ENCODE data around the gene SERPING1. TPM values are rescaled to one million over a fixed set of nuclear protein-coding genes. Genes with fewer than 3 reads are reported as not detected.
A peak's percentile ranks its signal among the peaks of the same experiment; 100 is the strongest.

The SERPING1 gene
- total and polyA plus RNA-seq, 2 of the 13 experiments (the other 11 are each of a cell fraction or from before 2014, with no cell fraction given) = 2.0 to 10.4 TPM

GRCh38 chr11:57639321-57640067, 42.0 kb downstream of the SERPING1 start (continued):
- TF ChIP-seq, protein P1, sequence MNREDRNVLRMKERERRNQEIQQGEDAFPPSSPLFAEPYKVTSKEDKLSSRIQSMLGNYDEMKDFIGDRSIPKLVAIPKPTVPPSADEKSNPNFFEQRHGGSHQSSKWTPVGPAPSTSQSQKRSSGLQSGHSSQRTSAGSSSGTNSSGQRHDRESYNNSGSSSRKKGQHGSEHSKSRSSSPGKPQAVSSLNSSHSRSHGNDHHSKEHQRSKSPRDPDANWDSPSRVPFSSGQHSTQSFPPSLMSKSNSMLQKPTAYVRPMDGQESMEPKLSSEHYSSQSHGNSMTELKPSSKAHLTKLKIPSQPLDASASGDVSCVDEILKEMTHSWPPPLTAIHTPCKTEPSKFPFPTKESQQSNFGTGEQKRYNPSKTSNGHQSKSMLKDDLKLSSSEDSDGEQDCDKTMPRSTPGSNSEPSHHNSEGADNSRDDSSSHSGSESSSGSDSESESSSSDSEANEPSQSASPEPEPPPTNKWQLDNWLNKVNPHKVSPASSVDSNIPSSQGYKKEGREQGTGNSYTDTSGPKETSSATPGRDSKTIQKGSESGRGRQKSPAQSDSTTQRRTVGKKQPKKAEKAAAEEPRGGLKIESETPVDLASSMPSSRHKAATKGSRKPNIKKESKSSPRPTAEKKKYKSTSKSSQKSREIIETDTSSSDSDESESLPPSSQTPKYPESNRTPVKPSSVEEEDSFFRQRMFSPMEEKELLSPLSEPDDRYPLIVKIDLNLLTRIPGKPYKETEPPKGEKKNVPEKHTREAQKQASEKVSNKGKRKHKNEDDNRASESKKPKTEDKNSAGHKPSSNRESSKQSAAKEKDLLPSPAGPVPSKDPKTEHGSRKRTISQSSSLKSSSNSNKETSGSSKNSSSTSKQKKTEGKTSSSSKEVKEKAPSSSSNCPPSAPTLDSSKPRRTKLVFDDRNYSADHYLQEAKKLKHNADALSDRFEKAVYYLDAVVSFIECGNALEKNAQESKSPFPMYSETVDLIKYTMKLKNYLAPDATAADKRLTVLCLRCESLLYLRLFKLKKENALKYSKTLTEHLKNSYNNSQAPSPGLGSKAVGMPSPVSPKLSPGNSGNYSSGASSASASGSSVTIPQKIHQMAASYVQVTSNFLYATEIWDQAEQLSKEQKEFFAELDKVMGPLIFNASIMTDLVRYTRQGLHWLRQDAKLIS (CRISPR knock-in tag; IDR thresholded peaks at IDR 0.05) = no peak
- TF ChIP-seq MAFF (IDR thresholded peaks at IDR 0.05; ENCODE audit: low read depth, low read length) (no peak), RFX5 (IDR thresholded peaks at IDR 0.05; ENCODE audit: low read depth, low read length) (no peak), ZBTB7A (CRISPR knock-in tag; IDR thresholded peaks at IDR 0.05) (0 out of 2 replicates have a peak, but pooled peaks have one; percentile 26), ZXDC (CRISPR knock-in tag; IDR thresholded peaks at IDR 0.05) (no peak), CHD4 (IDR thresholded peaks at IDR 0.05; ENCODE audit: borderline replicate concordance, low read length) (no peak), MTF1 (CRISPR knock-in tag; IDR thresholded peaks at IDR 0.05) (no peak), FOXO4 (CRISPR knock-in tag; conservative IDR thresholded peaks at IDR 0.05) (no peak), SNAPC5 (CRISPR knock-in tag; IDR thresholded peaks at IDR 0.05; ENCODE audit: borderline replicate concordance) (no peak), CENPT (CRISPR knock-in tag; IDR thresholded peaks at IDR 0.05; ENCODE audit: low read depth) (no peak), ZBTB10 (CRISPR knock-in tag; IDR thresholded peaks at IDR 0.05; ENCODE audit: borderline replicate concordance) (no peak)
- TF ChIP-seq, protein P2, sequence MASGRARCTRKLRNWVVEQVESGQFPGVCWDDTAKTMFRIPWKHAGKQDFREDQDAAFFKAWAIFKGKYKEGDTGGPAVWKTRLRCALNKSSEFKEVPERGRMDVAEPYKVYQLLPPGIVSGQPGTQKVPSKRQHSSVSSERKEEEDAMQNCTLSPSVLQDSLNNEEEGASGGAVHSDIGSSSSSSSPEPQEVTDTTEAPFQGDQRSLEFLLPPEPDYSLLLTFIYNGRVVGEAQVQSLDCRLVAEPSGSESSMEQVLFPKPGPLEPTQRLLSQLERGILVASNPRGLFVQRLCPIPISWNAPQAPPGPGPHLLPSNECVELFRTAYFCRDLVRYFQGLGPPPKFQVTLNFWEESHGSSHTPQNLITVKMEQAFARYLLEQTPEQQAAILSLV (CRISPR knock-in tag; IDR thresholded peaks at IDR 0.05; ENCODE audit: borderline replicate concordance) = no peak; the same call in 1 of the 2 replicates
- TF ChIP-seq, protein P3, sequence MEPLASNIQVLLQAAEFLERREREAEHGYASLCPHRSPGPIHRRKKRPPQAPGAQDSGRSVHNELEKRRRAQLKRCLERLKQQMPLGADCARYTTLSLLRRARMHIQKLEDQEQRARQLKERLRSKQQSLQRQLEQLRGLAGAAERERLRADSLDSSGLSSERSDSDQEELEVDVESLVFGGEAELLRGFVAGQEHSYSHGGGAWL (CRISPR knock-in tag; IDR thresholded peaks at IDR 0.05) = no peak
